Activated CD4-positive, CD25-positive, alpha-beta regulatory T cell treated with anti-CD3 and anti-CD28 coated beads, Interleukin-2, amount 50 U/mL, for 16 hours (primary cell): ENCODE results near the gene NLRP3.

Source experiments
- DNase-seq: peaks from one replicate; pipeline ENCODE4 v3.0.0-alpha.2; 2020; ENCODE audit warnings: low read depth, low spot score

NLRP3 gene

GRCh38 chr1:247437551-247438505 lies 21.9 kb downstream of the NLRP3 start:
- DNase-seq: no peak

DNA sequence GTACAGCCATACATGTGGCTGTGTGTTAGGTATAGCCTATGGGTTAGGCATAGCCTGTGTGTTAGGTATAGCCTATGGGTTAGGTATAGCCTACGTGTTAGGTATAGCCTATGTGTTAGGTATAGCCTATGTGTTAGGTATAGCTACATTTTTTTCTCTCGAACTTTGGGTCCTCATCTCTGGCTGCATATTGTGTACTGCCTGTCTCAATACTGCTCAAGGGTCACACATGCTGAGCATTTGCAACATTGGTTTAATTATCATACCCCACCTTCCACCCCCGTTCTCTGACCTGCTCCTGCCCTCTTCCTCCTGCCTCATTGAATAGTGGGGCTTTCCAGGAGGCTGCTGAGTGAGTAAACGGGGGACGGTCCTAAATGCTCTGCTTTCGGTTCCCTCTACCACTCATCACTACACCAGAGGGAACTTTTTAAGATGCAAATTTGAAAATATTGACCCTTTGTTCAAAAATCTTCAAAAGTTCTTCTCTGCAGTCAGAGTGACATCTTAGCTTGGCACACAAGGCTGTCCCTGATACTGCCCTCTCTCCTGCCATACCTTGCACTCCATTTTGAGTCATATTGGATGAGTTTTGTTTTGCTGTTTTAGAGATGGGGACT lies 24.1 kb downstream of the NLRP3 start:
- DNase-seq: no peak

DNA sequence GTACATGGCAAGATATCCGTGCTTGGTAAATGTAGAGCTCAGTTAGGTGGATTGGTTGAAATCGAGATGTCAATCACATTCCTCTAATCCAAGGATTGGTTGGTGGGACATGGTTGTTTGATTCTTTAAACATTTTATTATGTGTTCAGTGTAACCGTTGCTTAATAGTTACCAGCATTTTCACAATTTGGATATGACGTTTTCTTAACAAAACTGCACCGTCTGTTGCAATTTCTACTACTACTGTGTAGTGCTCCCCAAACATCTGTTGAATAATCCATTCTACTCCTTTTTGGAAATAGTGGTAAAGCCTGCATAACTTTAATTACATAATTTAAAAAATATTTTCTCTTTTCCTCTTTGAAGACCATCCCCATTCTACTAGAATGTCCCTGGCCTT lies 25.6 kb downstream of the NLRP3 start:
- no peak for DNase-seq

DNA sequence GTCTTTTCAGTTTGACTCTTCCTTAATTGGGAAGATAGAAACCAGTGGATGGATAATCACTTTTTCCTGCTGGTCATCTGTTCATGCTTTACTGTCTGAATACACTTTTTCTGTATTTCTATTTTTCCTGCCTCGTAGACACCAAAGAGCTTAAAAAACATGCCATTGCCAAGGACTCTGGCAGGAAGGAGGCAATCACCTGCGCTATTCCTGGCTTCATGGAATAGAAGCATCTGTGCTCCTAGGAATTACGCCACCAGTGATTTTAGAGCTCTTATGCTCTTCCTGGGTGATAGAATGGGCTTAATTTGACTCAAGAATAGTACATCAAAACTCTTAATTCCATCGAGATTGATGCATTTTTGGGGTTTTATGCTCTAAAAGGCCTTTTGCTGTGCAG lies 26.2 kb downstream of the NLRP3 start:
- DNase-seq: no peak

DNA sequence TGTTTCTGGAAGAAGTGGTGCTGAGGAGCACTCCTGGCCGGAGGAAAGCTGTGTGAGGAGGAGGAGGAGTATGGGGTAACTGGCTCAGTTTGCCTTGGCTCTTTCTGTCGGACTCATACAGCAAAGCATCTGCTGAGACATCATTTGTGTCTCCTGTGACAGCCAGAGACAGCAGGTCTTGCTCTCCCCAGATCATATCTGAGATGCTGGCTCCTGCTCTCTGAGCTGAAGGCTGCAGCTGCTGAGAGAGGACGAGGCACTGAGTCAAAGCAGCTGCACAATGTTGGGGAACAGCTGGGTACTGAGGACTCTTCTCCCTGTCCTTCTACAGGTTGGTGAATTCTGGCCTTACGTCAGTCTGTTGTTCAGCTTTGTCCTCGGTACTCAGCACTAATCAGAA lies 27.7 kb downstream of the NLRP3 start:
- no peak for DNase-seq

DNA sequence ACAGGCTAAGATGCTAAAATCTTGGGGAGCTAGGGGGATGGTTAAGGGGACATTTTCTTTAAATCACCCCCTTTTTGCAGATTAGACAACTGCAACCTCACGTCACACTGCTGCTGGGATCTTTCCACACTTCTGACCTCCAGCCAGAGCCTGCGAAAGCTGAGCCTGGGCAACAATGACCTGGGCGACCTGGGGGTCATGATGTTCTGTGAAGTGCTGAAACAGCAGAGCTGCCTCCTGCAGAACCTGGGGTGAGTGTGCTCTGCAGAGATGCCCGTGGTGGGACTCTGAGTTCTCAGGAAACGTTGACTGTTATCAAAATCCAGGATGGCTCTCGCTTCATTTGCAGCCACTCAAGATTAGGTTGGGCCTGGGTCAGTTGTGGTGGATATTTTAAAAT lies 28.6 kb downstream of the NLRP3 start:
- DNase-seq: no peak

GRCh38 chr1:247445526-247446356 lies 29.8 kb downstream of the NLRP3 start:
- no peak for DNase-seq

DNA sequence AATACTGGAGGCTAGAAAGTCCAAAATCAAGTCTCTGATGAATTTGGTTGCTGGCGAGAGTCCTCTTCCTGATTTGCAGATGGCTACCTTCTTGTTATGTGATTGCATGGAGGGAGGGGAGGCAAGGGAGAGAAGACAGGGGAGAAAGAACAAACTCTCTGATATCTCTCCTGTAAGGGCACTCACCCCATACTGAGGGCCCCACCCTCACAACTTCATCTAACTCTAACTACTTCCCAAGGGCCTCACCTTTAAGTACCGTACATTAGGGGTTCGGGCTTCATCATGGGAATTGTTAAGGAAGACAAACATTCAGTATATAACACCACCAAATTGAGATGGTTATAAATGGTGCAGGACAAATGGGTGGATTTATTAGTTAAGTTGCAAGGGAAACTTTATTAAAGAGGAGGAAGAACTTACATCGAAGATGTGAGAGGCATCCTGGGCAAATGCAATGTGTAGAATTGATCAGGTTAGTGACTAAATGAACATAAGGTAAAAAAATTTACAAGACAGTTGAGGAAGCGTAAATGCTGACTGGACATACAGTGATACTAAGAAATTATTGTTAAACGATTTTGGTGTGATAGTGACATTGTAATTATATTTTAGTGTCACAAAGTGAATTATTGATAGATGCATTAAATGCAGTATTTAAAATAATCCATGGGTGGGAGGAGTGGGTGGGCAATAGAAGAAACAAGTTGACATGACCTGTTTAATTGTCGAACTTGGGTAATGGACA lies 31.4 kb downstream of the NLRP3 start:
- DNase-seq: no peak

- DNase-seq: no peak
Measured at GRCh38 chr1:247448107-247448791, 32.3 kb downstream of the NLRP3 start.

DNA sequence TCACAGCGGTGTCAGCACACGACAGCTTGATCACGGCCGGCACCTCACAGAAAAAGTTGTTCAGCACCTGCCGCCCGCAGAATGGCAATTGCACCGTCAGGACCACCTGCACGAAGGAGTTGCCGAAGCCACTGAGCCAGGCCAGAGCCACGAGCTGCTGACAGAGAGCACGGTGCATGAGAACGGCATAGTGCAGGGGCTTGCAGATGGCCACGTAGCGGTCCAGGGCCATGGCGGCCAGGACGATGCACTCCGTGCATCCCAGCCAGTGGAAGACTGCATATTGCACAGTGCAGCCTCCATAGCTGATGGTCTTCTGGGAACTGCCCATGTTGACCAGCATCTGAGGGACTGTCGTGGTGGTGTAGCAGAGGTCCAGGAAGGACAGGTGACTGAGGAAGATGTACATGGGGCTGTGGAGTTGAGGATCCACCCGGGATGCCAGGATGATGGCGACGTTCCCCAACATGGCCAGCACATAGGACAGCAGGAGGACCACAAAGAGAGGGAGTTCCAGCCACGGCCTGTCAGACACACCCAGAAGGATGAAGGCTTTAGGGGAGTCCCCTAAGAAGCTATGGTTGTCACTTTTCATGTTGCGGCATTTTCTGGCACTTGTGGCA lies 35.5 kb downstream of the NLRP3 start:
- DNase-seq: no peak

- DNase-seq: no peak
Measured at GRCh38 chr1:247452447-247453039, 36.6 kb downstream of the NLRP3 start.

GRCh38 chr1:247453245-247453644 lies 37.3 kb downstream of the NLRP3 start:
- DNase-seq: no peak

- no peak for DNase-seq
Measured at GRCh38 chr1:247453997-247454396, 38.0 kb downstream of the NLRP3 start.

GRCh38 chr1:247456021-247456420 lies 40.0 kb downstream of the NLRP3 start:
- DNase-seq: no peak

GRCh38 chr1:247456914-247457639 lies 41.1 kb downstream of the NLRP3 start:
- DNase-seq: no peak

GRCh38 chr1:247459507-247459906 lies 43.5 kb downstream of the NLRP3 start:
- DNase-seq: no peak

DNA sequence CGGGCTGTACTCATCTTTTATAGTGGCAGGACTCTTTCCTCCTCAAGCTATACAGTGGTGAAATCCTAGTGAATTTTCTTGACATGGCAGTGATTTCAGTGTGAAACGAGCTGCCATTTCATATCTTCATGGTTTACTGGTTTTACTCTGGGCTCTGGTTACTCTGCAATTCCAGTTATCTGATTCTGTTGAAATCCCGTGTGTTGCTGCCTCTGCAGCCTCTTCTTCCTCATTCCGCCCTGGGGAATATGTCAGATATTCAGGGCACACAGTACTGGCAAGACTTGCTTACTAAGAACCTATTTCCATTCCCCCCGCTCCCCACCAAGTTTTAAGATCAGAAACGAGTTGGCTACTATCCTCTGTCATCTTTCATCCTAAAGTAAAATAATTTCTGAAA lies 49.8 kb downstream of the NLRP3 start:
- DNase-seq: no peak

DNA sequence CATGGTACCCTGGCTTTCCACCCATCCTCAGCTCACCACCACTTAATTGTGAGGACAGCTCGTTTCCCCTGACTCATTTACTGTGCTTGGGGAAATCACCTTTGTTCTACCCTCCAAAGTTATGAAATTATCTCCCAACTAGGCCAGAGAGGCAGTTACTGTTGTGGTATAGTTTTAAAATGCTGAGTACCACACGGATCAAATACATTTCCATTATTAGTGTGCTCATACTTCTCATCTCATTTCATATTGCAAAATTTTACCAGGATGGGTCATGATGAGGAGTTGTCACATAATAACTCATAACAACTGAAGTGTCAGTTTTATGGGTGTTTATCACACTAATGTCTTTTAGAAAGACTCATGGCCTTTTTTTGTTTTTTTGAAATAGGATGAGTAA lies 51.2 kb downstream of the NLRP3 start:
- no peak for DNase-seq

DNA sequence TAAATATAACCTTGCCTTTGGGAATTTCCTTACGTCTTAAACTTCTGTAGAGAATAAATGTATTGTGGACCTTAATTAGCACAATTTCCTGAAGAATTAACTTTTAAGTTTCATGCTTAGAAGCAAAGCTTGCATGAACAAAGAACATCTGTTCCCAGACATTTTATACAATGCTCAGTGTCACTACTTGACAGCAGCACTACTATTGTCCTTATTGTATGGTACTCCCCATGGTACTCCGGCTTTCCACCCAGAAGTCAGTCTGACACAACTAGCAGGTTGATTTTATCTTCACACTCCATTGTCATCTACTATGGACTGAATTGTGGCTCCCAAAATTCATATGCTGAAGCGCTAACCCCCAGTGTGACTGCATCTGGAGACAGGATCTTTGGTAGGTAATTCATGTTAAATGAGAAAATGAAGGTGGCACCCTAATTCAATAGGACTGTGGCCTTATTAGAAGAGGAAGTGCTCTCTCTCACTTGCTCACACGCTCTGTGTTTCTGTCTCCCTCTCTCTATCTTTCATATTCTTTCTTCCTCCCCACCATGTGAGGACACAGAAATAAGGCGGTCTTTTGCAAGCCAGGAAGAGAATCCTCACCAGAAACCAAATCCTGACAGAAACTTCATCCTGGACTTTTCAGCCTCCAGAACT lies 52.6 kb downstream of the NLRP3 start:
- no peak for DNase-seq
